SKM-1 treated with dmso at 0.1 percent for 144 hours (cell line): ENCODE results near the gene ADA.
"Not testable (repeated sequence)": the region's sequence is repeated elsewhere in the genome, so short reads cannot be mapped to it uniquely, and the experiment has no call there.

ENCODE experiments used
- DNase-seq: peaks from one replicate; lab custom pipeline; 2025; ENCODE audit not compliant: unreplicated experiment; lab: John Stamatoyannopoulos, UW

Gene ADA

DNA sequence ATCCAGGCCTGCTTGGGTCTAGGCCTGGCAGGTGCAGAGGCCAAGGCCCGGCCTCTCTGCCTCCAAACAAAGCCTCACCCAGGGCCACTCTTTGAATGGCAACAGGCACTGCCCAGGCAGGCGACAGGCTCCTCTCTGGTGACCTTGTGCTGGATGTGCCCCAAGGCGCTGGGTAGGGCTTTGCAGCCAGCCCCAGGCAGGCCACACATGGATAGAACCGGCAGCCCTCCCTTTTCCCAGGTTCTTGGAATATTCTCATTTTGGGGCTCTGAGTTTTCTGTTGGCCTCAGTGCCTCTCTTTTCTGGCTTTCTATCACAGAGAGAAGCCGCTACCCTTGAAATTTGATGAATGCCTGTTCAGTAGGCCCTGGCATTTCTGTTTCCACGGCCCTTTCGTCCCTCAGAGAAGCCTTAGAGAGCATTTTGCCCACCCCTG is 50.2 kb downstream of the ADA start:
- no peak for DNase-seq

DNA sequence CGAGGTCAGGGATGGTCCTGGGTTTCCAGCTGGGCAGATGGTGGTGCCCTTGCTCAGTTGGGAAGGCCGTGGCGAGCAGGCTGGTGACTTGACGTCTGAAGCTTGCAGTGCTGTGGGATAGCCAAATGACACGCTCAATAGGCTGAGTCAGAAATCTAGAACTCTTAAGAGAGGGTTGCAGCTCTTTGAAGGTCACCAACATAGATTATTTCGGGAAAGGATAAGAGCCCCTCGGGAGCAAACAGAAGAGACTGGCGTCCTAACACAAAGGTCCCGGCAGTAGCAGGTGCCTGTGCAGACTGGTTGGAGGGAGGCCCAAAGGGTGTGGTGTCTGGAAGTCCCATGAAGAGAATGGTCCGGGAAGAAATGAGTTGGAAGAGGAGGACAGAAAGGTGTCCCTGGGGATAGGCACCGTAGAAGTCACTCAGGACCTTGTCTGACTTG is 50.7 kb downstream of the ADA start:
- no peak for DNase-seq

DNA sequence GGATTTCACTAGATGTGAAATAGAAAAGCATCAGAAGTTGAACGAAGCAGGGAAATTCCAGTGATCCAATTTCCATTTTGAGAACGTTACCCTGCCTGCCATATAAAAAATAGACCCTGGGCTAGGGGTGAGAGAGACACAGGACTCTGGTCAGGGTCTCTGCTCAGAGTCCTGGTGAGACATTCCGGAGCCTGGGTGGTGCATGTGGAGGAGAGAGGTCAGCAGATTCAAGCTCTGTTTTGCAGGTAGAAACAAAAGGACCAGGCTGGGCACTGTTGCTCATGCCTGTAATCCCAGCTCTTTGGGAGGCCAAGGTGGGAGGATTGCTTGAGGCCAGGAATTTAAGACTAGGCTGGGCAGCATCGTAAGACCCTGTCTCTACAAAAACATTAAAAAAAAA is 51.2 kb downstream of the ADA start:
- no peak for DNase-seq

DNA sequence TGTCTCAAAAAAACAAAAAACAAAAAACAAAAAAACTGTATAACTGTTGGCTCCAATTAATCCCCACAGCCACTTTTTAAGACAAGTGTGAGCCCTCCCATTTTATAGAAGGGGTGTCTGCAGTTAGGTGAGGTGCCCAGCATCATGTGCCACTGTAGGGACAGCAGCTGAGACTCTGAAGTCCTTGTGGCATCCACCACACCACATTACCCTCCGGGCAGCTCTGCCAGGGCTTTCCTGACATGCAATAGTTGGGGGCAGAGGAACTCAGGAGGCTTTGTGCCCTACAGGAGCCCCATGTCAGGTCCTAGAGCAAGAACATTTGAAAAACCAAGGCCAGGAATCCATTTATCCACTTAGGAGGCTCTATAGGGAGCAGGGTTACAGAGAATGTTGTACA is 51.8 kb downstream of the ADA start:
- DNase-seq, result no peak

DNA sequence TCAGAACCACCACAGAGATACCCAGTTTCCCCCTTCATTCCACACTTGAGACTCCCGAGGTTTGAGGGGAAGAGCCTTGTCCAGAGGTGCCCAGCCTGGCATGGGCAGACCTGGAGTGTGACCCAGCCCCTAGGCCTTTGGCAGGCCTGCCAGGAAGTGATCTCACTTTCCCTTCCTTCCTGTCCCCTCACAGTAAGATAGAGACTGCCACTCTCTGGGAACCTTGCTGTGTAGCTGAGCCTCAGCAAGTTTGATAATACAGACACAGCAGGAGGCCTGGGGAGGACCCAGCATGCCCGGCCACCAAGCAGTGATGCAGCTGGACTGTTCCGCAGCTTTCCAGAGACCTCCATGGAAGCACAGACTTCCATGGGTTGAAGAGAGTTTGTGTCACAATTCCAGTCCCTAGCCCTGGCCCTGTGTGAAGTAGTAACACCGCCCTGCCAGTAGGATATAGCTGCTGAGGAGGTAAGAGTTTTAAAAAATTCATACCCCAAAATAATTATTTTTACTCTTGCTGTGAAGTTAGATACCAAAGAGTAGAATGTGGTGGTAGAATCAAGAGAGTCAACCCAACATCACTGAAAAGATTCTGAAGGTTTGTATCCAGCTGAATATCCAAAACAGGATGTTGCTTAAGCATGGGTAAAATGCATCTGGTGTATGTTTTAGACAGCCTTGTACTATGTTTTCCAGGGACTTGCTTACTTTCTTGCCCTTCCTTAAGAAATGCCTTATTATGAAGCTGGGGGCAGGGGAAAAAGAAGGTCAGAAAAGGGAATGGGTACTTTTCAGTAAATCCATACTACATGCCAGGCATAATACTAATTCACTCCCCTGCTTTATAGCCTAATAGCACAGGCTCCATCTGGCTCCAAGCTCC is 52.8 kb downstream of the ADA start:
- peak; percentile 23 for DNase-seq

DNA sequence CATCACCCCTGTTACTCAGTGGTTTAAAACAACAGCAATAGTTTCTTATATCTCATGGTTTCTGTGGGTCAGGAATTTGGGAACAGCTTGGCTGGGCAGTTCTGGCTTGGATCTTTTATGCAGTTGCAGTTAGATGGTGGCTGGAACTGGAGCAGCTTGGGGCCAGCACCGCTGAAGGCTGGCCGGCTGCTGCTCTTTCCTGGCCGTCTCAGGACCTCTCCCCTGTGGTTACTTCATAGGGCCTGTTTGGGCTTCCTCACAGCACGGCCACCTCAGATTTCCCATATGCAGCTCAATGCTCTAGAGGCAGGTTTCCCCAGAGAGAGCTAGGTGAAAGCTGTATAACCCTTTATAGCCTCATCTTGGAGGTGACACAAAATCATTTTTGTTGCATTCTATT is 53.6 kb downstream of the ADA start:
- DNase-seq, result no peak

DNA sequence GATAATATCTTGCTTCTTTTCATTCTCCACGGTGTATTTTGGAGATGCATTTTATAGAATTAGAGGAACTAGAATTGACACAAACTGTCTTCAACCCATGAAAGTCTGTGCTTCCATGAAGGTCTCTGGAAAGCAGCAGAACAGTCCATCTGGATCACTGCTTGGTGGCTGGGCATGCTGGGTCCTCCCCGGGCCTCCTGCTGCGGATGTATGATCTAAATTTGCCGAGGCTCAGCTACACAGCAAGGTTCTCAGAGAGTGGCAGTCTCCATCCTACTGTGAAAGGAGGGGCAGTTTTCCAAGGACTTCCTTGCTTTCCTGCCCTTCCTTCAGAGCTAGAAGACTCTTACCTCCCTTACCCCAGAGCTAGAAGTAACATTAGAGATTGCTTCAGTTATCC is 54.0 kb downstream of the ADA start:
- no peak for DNase-seq

DNA sequence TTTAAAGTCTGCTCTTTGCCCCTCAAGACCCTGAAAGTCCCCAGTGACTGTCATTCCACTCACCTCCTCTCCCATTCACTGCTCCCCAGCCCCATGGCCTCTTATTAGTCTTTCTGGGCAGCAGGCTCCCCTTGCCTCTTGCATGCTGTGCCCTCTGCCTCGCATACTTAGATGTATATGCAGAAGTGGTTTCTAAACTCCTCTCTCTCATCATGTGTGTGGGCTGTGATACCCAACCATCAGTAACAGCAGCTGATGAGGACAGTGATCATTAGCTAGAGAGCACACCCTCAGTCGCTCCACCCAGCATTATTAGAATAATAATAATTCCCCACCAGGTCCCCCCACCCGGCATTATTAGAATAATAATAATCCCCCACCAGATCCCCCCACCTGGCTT is 54.6 kb downstream of the ADA start:
- no peak for DNase-seq

DNA sequence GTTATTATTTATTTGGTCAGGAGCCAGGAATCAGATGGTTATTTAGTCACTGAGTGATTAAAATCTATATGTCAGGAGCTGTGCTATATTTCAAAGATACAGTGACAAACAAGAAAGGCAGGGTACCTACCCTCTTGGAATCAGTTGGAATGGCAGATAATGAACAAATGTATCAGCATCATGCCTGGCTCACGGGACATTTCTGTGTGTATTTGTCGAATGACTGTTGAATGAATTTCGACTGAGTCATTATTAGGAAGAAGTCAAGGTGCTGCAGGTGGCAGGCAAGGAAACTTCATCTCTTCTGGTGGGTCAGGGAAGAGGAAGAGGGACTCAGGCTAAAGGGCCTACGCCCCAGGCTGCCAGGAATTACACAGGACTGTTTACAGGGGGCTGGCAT is 55.5 kb downstream of the ADA start:
- no peak for DNase-seq

DNA sequence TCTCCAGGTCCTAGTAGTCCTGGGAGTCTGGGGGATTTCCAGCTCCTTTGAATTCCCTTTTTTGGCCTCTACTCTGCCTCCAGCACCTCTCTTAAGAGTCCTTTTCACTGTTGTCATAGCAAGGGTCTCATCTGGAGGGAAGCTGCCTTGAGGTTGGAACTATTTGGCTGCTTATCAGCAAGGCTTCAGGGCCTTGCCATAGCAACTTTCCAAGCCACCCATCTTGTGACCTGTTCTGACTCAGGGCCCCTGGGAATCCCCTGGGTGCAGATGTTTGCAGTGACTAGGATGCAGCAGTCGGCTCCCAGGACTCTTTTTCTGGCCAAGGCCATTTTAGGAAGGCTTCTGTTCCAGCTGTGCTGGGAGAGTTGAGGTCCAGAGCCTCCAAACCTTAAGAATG is 56.8 kb downstream of the ADA start:
- no peak for DNase-seq

DNA sequence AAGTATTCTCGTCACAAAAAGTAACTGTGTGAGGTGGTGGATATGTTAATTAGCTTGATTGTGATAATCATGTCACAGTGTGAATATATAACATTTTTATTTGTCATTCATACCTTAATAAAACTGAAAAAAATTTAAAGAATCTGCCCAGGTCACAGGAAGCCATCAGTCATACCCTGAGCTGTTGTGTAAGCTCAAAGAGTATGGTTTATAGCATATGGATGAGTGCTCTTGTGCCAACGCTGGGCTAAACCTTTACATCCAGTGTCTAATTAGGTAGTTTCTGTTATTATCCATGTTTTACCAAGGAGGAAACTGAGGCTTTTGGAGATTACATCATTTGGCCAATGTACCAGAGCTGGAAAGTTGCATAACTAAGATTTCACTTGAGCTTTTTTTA is 57.7 kb downstream of the ADA start:
- DNase-seq, result peak; percentile 56

DNA sequence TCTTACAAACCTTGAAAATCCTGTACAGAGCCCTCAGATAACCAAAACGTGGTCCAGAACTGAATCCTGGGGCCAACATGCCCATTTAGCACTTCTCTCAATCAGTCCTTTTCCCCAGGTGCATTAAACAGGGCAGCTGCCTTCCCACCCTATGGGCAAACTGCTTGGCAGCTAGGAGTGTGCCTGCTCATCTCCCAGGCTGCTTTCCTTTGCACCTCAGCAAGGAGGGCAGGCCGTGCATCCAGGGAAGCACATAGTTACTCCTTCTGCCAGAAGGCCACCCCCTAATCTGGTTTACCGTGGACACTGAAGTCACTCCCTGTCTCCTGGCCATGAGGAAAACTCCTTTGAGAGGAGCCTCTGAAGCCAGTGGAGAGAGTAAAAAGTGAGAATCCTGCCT is 59.1 kb downstream of the ADA start:
- DNase-seq, result no peak

DNA sequence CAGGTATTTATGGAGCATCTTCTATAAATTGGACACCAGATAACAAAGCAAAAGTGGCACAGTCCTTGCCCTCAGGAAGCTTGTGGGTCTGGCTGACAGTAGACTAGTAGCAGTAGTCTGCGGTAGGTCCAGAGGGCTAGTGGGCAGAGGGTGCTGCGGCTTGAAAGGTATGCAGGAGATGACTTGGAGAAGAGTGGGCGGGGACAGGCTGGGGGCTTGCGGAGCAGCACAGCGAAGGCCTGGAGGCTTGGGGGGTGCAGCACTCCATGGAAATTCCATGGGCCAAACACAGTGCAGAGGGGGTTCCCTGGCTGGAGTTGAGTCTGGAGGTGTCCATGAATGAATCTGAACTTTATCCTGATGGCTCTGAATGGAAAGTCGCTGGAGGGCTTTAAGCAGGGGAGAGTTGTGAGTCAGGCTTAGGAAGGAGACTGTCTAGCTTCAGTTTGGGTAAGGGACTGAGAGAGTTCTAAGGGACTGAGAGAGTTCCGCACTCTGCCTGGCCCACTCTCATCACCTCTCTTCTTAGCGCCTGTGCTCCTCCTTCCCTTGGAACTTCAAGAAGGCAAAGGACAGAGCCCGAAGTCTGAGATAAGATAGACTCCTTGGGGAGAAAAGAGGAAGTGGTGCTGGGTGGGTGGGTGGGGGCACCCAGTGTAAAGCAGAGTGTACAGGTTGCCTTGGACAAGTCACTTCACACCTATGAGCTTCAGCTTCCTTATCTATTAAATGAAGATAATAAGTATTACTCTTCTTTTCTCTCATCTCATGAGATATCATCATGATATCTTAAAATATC is 60.3 kb downstream of the ADA start:
- peak; percentile 16 for DNase-seq

DNA sequence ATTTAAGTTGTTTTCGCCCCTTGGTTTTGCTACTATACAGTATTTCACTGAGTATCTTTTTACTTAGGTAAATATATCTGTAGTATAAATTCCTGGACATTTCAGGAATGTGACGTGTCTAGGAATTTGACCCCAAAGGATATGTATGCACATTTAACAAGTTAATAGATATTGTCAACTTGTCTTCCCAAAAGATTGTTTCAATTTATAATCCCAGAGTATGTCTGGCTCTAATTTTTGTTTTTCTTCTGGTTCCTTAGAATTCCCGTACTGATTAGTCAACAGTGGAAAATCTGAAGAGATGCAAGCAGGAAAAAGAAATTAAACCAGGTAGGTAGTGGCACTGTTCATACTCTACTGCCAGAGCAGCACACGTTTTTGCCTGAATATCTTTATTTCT is 62.0 kb downstream of the ADA start:
- DNase-seq, result no peak

DNA sequence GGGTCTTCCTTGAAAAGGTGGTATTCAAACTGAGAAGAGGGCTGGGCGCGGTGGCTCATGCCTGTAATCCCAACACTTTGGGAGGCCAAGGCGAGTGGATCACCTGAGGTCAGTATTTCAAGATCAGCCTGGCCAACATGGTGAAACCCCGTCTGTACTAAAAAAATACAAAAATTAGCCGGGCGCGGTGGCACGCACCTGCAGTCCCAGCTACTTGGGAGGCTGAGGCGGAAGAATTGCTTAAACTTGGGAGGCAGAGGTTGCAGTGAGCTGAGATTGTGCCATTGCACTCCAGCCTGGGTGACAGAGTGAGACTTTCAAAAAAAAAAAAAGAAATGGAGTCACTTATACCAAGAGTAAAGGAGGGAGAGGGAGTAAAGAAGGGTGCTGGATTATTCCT is 63.2 kb downstream of the ADA start:
- not testable (repeated sequence) for DNase-seq

DNA sequence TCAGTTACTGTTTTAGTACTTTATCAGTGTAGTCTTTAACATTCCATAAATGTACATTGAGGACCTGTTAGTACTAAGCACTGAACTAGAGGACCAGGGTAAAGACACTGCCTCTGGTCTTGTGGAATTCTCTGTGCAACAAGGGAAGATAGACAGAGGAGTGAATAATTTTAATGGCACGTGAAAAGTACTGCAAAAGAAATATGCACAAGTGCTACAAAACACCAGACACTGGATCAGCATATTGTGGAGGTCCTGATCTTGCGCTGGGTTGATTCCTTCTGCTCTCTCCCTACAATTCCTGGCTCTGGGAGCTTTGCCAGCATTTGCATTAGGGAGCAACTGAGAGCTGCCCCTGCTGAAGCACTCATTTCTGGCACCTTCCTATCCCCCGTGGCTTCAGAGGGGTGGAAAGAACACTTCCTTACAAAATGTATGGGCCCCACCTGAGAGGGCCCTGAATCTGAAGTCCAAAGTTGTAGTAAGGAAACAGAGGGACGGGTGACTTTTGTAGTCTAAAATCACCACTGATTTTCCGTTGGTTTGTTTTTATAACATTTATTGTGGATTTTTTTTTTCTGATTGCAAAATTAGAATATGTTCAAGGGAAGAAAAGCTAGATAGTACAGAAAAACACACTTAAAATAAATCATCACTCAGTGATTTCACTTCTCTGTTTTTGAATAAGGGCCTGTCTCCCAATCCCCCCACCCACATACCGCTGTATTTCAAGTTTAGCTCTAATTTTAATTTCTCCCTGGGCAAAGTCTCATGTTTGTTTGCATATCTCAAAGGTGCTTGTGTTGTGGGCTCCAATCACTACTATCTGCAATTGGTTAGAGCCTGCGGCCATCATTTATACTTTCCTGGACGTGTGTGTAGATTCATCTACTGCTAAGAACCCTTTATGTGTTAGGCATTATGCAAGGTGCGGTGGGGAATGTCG is 64.2 kb downstream of the ADA start:
- no peak for DNase-seq

DNA sequence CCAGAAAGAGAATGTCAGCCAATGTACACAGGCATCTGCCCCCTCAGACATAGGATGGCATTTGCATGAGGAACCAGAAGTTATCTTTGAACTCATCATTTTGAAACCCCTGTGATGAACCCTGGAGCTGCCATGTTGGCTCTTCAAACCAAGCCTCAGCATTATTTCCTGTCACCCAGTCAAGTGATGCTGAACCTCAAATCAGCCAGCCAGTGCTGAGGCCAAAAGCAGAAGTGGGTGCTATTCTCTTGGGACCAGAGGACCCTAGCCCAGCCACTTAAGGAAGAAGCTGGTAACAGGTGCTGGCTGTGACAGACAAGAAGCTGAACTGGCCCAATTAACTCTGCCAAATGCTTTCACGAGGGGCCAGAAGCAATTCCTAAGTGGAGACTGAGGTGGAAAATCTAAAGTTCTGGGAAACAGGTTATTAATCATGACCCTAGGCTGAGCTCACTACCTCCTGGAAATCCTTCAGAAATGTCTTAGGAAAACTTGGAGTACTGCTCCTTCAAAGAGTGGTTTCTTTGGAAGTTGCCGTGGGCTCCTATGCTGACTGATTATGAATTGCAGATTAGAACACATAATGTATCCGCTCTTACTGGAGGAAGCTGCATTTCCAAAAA is 65.1 kb downstream of the ADA start:
- DNase-seq, result peak; percentile 84

DNA sequence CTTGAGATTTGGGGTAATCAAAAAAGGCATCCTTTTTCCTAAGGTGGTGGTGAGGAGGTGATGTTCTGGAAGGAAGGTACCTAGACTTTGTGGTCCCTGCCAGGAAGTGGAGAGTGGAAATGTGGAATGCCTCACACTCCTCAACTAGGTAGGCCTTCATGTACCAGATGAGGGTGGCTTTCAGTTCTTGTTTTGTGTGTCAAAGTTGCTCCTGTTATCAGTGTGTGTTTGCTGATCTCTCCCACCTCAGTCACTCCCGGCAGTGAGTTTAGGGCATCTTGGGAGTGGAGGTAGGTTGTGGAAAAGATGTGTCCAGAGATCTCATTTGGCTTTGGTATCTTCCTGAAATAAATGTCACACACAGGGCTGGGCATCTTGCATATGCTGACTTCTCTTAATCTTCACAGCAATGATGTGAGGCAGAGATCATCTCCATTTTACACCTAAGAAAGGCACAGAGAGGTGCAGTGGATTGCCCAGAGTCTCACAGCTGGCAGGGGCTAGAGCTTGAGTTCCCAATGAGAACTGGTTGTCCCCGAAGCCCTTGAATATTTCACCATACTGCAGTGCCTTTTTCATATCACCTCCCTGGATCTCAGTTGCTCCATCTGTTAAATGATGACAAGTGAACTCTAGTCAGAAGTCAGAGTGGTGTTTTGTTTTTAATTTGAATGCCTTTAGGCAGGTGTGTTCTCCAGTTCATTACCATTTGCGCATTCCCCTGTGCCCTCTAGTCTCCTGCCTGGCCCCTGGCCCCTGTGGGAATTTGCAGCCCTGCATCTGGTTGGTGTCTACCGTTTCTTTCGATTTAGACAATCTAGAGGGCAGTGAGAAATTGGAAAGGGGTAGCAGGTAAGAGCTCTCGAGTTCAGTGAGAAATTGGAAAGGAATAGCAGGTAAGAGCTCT is 66.2 kb downstream of the ADA start:
- DNase-seq, result no peak

DNA sequence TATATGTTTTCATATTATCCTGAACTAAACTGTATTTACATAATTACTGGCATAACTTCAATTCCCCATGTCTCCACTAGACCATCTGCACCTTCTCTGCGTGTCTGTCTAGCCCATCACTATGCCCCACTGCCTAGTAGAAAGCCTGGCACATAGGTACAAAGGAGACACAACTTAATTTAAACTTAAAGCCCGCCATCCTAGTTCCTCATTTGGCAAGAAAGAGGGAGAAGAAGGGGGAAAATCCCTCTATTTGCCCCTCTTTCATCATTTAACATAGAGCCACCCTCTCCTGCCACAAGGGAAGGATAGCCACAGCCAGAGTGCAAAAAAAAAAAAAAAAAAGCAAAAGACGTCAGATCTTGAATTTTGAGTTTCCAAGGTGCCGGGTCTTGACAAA is 67.3 kb downstream of the ADA start:
- no peak for DNase-seq

DNA sequence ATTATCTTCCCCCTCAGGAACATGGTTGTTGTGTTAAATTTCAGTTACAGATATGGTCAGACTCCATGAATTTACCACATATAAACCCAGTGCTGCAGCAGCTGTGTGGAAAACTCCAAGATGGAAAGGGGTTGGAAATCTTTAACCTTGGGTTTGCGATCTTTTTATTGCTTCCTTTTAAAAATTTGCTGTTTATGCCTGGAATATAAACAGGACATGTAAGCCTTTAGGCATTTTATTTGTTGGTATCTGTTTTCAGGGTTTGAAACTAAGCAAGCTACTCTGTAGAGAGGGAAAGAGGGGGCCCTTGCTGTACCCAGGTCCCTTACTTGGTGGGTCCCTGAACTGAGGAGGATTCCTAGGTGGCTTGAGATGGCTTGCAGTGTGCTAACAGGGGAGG is 68.3 kb downstream of the ADA start:
- DNase-seq, result no peak
